Uterus (tissue), 4 donors: ENCODE data around the gene CD101. TPM values are rescaled to one million over a fixed set of nuclear protein-coding genes. Genes with fewer than 3 reads are reported as not detected.
A peak's percentile ranks its signal among the peaks of the same experiment; 100 is the strongest.

Experiments used
- DNase-seq, 2 donors: peaks; one replicate each; pipeline ENCODE4 v3.0.0-alpha.2; 2019 to 2020
- H3K27ac ChIP-seq, 2 donors: fragments of 200-600 bp; sonication (generic); 1 replicate in 1 of 2; 2 replicates in 1 of 2; pipeline ENCODE4 v1.5.1; 2016 to 2018
- H3K27me3 ChIP-seq, 2 donors: fragments of 200-600 bp; sonication (generic); one replicate each; pipeline ENCODE4 v1.5.1; 2018 to 2019; ENCODE audit warnings: control low read depth in 1 of 2
- H3K36me3 ChIP-seq, 2 donors: fragments of 200-600 bp; sonication (generic); one replicate each; pipeline ENCODE4 v1.5.1; 2019; ENCODE audit warnings: control low read depth in 1 of 2
- H3K4me1 ChIP-seq, 2 donors: fragments of 200-600 bp; sonication (generic); one replicate each; pipeline ENCODE4 v1.5.1; 2018 to 2019; ENCODE audit warnings: control low read depth in 1 of 2
- H3K4me3 ChIP-seq, 2 donors: fragments of 200-600 bp; sonication (generic); 1 replicate in 1 of 2; 2 replicates in 1 of 2; pipeline ENCODE4 v1.5.1; 2018 to 2019; ENCODE audit warnings: mild to moderate bottlenecking in 1 of 2
- H3K9me3 ChIP-seq, 2 donors: fragments of 200-600 bp; sonication (generic); one replicate each; pipeline ENCODE4 v1.5.1; 2019; ENCODE audit warnings: control low read depth in 1 of 2
- CTCF ChIP-seq, 4 experiments: fragments of 200-600 bp in 2 of 4; fragments of 450-650 bp in 2 of 4; sonication (generic) in 2 of 4; IDR thresholded peaks; one replicate each; pipeline ENCODE4 v1.5.1; 2016 to 2019; ENCODE audit warnings: antibody characterized with exemption in 4 of 4, mild to moderate bottlenecking in 2 of 4, moderate library complexity in 1 of 4
- POLR2A ChIP-seq, 2 donors: fragments of 450-650 bp; IDR thresholded peaks; one replicate each; pipeline ENCODE4 v1.6.1; 2016; ENCODE audit warnings: antibody characterized with exemption in 2 of 2, mild to moderate bottlenecking in 1 of 2, moderate library complexity in 1 of 2
- intact Hi-C: fragments of 100-400 bp; cut with DNase I; formaldehyde crosslinking; loops from one replicate; pipeline ENCODE4 v1.15.1; 2023; ENCODE audit warnings: low total_unique reads
- total RNA-seq, 4 donors: library from RNA; depleted of rRNA in 3 of 4; stranded (reverse); fragments of >200 nt in 3 of 4; gene quantifications; one replicate each; pipeline versions ENCODE4 v1.1.0 to v1.2.4, GENCODE V29; 2014 to 2023
- donor health status: DM: yes; HTN: yes; CAD: no.

CD101 gene
- 1 to 10 TPM in 3 of 4 donors, not detected in 1; 2.1 to 4.1 (median 2.6) TPM for total RNA-seq

- no peak for DNase-seq
- Histone ChIP-seq H3K27me3 (no peaks in the 10 kb centered on the region), H3K27ac (no peak within 1 kb of the TSS), H3K4me1 (peaks cover 0 to 3% of the 10 kb centered on the region in 2 donors), H3K9me3 (no peaks in the 10 kb centered on the region), H3K36me3 (no peaks in the 10 kb centered on the region), H3K4me3 (no peak within 1 kb of the TSS)
- intact Hi-C loops: no loop called here
- no peak for TF ChIP-seq CTCF (IDR thresholded peaks at IDR 0.05)
- no peak for TF ChIP-seq POLR2A (IDR thresholded peaks at IDR 0.05)
These were observed at the start of gene CD101 for GRCh38 chr1:117001254-117001927. Gene CD101 (plus strand): TSS chr1:117001760. CDS start chr1:117001818, 58 bp downstream.

GRCh38 chr1:116952738-116953275 is 48.8 kb upstream of the CD101 start:
- no peak for TF ChIP-seq POLR2A (IDR thresholded peaks at IDR 0.05)
- no peak for TF ChIP-seq CTCF (IDR thresholded peaks at IDR 0.05)
- Histone ChIP-seq H3K27ac (no peak overlapping the region), H3K4me3 (no peak overlapping the region), H3K4me1 (peaks cover 0 to 3% of the 10 kb centered on the region in 2 donors), H3K27me3 (no peaks in the 10 kb centered on the region), H3K9me3 (no peaks in the 10 kb centered on the region), H3K36me3 (no peaks in the 10 kb centered on the region)
- DNase-seq: no peak
- intact Hi-C loops: no loop called here

GRCh38 chr1:116954440-116954839 is 47.1 kb upstream of the CD101 start:
- intact Hi-C loops: no loop called here
- H3K36me3 ChIP-seq: no peaks in the 10 kb centered on the region
- DNase-seq: peak; percentile 44 to 54
- no peaks in the 10 kb centered on the region for H3K9me3 ChIP-seq
- no peak for TF ChIP-seq CTCF (IDR thresholded peaks at IDR 0.05)
- no peak for TF ChIP-seq POLR2A (IDR thresholded peaks at IDR 0.05)
- H3K4me3 ChIP-seq: no peak overlapping the region
- H3K4me1 ChIP-seq: peaks cover 0 to 3% of the 10 kb centered on the region in 2 donors
- no peaks in the 10 kb centered on the region for H3K27me3 ChIP-seq
- H3K27ac ChIP-seq: peak overlapping the region in 1 of 2 donors; percentile 16

- Histone ChIP-seq H3K4me3 (no peak overlapping the region), H3K36me3 (no peaks in the 10 kb centered on the region), H3K27me3 (no peaks in the 10 kb centered on the region), H3K9me3 (no peaks in the 10 kb centered on the region), H3K27ac (no peak overlapping the region), H3K4me1 (peaks cover 0 to 3% of the 10 kb centered on the region in 2 donors)
- TF ChIP-seq CTCF (IDR thresholded peaks at IDR 0.05): no peak
- intact Hi-C loops: no loop called here
- no peak for DNase-seq
These were observed 45.2 kb upstream of the CD101 start for GRCh38 chr1:116956378-116956777.

GRCh38 chr1:116957646-116958045 is 43.9 kb upstream of the CD101 start:
- no peak for DNase-seq
- H3K27ac ChIP-seq: no peak overlapping the region
- H3K4me3 ChIP-seq: no peak overlapping the region
- no peaks in the 10 kb centered on the region for H3K36me3 ChIP-seq
- intact Hi-C loops: no loop called here
- no peak for TF ChIP-seq CTCF (IDR thresholded peaks at IDR 0.05)
- TF ChIP-seq POLR2A (IDR thresholded peaks at IDR 0.05): no peak
- no peaks in the 10 kb centered on the region for H3K27me3 ChIP-seq
- no peaks in the 10 kb centered on the region for H3K9me3 ChIP-seq
- H3K4me1 ChIP-seq: peaks cover 0 to 4% of the 10 kb centered on the region in 2 donors
